Spleen (tissue), 3 donors: ENCODE results near the gene ODAPH.
"Not testable (repeated sequence)": the region's sequence is repeated elsewhere in the genome, so short reads cannot be mapped to it uniquely, and the experiment has no call there.

Experiments used
- POLR2A ChIP-seq, 3 donors: fragments of 450-650 bp; IDR thresholded peaks; one replicate each; pipeline ENCODE4 v1.5.1; 2017; ENCODE audit warnings: antibody characterized with exemption in 3 of 3, mild to moderate bottlenecking in 1 of 3
- POLR2AphosphoS5 ChIP-seq, 3 donors: sonication (generic); formaldehyde crosslinking; IDR thresholded peaks; one replicate each; pipeline ENCODE4 v1.5.1; 2017; ENCODE audit warnings: antibody characterized with exemption in 3 of 3

GRCh38 chr4:75533339-75533887, 22.5 kb upstream of the ODAPH start:
- TF ChIP-seq POLR2AphosphoS5, POLR2A (IDR thresholded peaks at IDR 0.05): not testable (repeated sequence)
